ENCODE measurements around the gene UBAP2.

UBAP2 gene

DNA sequence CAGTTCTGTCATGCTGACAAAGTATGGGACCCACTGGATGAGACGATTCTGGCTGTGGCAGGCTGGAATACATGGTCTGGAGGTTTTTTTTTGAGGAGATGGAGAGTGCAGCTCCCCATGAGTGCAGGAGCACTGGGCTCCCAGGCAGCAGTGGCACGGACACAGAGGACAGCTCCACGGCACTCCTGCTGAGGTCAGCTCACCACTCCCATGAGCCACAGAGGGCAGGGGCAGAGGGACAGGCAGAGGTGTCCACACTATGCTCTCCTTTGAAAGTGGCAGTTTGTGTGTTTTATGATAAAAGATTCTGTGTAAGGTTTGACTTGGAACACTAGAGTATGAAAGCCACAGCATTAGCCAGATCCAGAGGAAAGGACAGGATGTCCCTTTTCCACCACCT lies 117.4 kb downstream of the UBAP2 start:
- Histone ChIP-seq H4K20me1 (ENCODE audit: control insufficient read depth, insufficient read depth, low read depth, low read length) (no peaks in the 10 kb centered on the region), H3K27me3 (ENCODE audit: control insufficient read depth, low read length) (no peaks in the 10 kb centered on the region), H3K36me3 (ENCODE audit: control insufficient read depth, low read length) (peaks cover 93% of the 10 kb centered on the region), H3K9me2 (replicated peaks; ENCODE audit: control insufficient read depth, low read length) (no peaks in the 10 kb centered on the region), H3K4me3 (ENCODE audit: low read length) (no peak overlapping the region), H3F3A (ENCODE audit: control insufficient read depth, insufficient read depth) (no peaks in the 10 kb centered on the region), H3K27ac (ENCODE audit: low read depth, low read length) (no peak overlapping the region), H3K79me2 (ENCODE audit: control insufficient read depth, low read length) (no peaks in the 10 kb centered on the region), H3K9me3 (ENCODE audit: control insufficient read depth, insufficient read depth, low read length) (no peaks in the 10 kb centered on the region), H3K4me1 (ENCODE audit: control insufficient read depth, low read length) (no peaks in the 10 kb centered on the region), H3K4me2 (ENCODE audit: low read length) (no peak overlapping the region)
- TF ChIP-seq EZH2phosphoT487 (IDR thresholded peaks at IDR 0.05; ENCODE audit: borderline replicate concordance, low read length): no peak
- TF ChIP-seq, protein P1, sequence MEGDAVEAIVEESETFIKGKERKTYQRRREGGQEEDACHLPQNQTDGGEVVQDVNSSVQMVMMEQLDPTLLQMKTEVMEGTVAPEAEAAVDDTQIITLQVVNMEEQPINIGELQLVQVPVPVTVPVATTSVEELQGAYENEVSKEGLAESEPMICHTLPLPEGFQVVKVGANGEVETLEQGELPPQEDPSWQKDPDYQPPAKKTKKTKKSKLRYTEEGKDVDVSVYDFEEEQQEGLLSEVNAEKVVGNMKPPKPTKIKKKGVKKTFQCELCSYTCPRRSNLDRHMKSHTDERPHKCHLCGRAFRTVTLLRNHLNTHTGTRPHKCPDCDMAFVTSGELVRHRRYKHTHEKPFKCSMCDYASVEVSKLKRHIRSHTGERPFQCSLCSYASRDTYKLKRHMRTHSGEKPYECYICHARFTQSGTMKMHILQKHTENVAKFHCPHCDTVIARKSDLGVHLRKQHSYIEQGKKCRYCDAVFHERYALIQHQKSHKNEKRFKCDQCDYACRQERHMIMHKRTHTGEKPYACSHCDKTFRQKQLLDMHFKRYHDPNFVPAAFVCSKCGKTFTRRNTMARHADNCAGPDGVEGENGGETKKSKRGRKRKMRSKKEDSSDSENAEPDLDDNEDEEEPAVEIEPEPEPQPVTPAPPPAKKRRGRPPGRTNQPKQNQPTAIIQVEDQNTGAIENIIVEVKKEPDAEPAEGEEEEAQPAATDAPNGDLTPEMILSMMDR (IDR thresholded peaks at IDR 0.05; ENCODE audit: low read depth, low read length, poor library complexity, severe bottlenecking): no peak

DNA sequence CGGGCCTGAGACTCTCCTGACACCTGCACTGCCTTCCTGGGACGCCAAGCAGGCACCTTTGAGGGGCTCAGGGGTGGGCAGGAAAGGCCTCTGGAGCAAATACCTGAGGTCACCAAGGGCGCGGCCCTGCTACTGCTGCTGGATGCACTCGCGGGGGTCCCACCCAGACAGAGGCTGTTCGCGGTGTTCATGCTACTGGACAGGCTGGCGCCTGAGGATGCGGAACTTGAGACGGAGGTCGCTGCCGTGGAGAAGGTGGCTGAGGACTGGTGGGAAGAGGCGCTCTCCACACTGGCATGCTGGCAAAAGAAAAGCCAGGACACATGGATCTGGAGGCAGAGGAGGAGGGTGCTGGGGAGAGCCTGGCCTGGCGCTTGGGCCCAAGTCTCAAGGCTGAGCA lies 121.0 kb downstream of the UBAP2 start:
- no peak overlapping the region for H3K4me2 ChIP-seq (ENCODE audit: low read length)
- no peaks in the 10 kb centered on the region for H3K9me3 ChIP-seq (ENCODE audit: control insufficient read depth, insufficient read depth, low read length)
- no peaks in the 10 kb centered on the region for H3K27me3 ChIP-seq (ENCODE audit: control insufficient read depth, low read length)
- no peak overlapping the region for H3K4me3 ChIP-seq (ENCODE audit: low read length)
- H3K36me3 ChIP-seq (ENCODE audit: control insufficient read depth, low read length): peaks cover 92% of the 10 kb centered on the region
- peaks cover 7% of the 10 kb centered on the region; the same call in 1 of the 2 replicates for H3K4me1 ChIP-seq (ENCODE audit: control insufficient read depth, low read length)
- TF ChIP-seq EZH2phosphoT487 (IDR thresholded peaks at IDR 0.05; ENCODE audit: borderline replicate concordance, low read length): no peak
- TF ChIP-seq, protein P1 (IDR thresholded peaks at IDR 0.05; ENCODE audit: low read depth, low read length, poor library complexity, severe bottlenecking): no peak
- no peaks in the 10 kb centered on the region for H4K20me1 ChIP-seq (ENCODE audit: control insufficient read depth, insufficient read depth, low read depth, low read length)
- H3K27ac ChIP-seq (ENCODE audit: low read depth, low read length): no peak overlapping the region
- no peaks in the 10 kb centered on the region for H3F3A ChIP-seq (ENCODE audit: control insufficient read depth, insufficient read depth)
- H3K79me2 ChIP-seq (ENCODE audit: control insufficient read depth, low read length): no peaks in the 10 kb centered on the region
- H3K9me2 ChIP-seq (replicated peaks; ENCODE audit: control insufficient read depth, low read length): no peaks in the 10 kb centered on the region

DNA sequence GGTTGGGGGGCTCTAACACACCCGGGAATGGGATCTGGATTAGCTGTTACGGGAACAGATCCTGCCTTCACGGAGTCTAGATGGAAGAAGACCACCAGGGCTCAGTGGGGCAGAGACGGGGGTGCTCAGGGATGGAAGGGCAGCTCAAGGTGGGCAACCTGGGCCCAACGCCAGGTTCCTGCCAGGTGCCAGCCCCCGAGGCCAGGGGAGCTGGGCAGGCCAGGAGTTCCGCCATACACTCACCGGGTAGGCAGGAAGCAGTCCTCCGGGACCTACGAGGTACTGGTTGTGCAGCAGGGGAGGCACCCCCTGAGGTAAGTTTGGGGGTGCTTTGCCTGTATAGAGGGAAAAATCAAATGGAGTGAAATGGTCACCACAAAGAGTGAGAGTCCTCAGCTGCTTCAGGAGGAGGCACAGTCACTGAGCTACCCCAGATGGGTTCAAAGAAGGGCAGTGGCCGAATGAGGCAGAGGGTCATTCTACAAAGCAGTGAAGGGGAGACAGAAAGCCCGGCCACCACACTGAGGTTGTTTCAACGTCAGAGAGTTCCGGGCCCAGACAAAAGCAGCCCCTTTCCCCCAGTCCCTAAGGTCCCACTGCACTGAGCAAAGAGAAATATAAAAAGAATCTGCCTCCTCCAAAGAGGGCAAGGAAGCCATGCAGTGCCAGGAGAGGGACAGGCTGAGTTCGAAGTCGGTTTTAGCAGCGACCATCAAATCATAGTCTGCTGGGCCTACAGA lies 121.8 kb downstream of the UBAP2 start:
- peaks cover 7% of the 10 kb centered on the region; the same call in 1 of the 2 replicates for H3K4me1 ChIP-seq (ENCODE audit: control insufficient read depth, low read length)
- no peak for TF ChIP-seq EZH2phosphoT487 (IDR thresholded peaks at IDR 0.05; ENCODE audit: borderline replicate concordance, low read length)
- TF ChIP-seq, protein P1 (IDR thresholded peaks at IDR 0.05; ENCODE audit: low read depth, low read length, poor library complexity, severe bottlenecking): no peak
- no peak overlapping the region for H3K4me3 ChIP-seq (ENCODE audit: low read length)
- H3K36me3 ChIP-seq (ENCODE audit: control insufficient read depth, low read length): peaks cover 92% of the 10 kb centered on the region
- H3K9me3 ChIP-seq (ENCODE audit: control insufficient read depth, insufficient read depth, low read length): no peaks in the 10 kb centered on the region
- no peaks in the 10 kb centered on the region for H3K27me3 ChIP-seq (ENCODE audit: control insufficient read depth, low read length)
- H4K20me1 ChIP-seq (ENCODE audit: control insufficient read depth, insufficient read depth, low read depth, low read length): no peaks in the 10 kb centered on the region
- no peaks in the 10 kb centered on the region for H3K79me2 ChIP-seq (ENCODE audit: control insufficient read depth, low read length)
- no peak overlapping the region for H3K4me2 ChIP-seq (ENCODE audit: low read length)
- H3K27ac ChIP-seq (ENCODE audit: low read depth, low read length): no peak overlapping the region
- H3K9me2 ChIP-seq (replicated peaks; ENCODE audit: control insufficient read depth, low read length): no peaks in the 10 kb centered on the region
- H3F3A ChIP-seq (ENCODE audit: control insufficient read depth, insufficient read depth): no peaks in the 10 kb centered on the region
